Hippocampal formation (tissue), 2 donors: Measurements from ENCODE around the gene ATR.

Source experiments
- DNase-seq, 2 donors: peaks; one replicate each; lab custom pipeline; 2025; lab: John Stamatoyannopoulos, UW

ATR gene

DNA sequence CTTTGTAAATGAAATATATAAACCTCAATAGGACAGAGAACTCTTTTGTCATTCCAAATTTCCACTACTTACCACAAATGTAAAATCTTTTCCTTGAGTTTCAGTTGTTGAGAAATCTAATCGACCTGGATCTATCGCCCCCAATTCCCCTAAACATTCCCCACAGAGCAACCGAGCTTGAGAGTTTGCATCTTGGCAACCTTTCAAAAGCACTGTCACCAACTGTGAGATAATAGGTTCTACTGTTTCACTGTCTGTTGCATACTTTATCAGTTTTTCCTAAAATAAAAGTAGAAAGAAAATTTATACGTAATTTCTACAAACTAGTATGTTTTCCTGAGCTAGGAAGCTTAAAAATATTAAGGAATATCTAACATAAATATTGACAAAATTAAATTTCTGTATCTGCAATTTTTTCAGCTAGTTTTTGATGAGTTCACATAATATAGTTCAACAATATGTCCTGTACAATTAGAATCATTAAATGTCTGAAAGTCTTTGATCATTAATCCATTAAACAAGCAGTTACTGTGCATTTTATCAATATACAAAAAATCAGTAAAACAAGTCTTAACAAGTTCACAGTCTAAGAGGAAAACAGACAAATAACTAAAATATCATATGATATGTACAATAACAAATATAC lies 54.5 kb downstream of the ATR start:
- DNase-seq, result no peak

DNA sequence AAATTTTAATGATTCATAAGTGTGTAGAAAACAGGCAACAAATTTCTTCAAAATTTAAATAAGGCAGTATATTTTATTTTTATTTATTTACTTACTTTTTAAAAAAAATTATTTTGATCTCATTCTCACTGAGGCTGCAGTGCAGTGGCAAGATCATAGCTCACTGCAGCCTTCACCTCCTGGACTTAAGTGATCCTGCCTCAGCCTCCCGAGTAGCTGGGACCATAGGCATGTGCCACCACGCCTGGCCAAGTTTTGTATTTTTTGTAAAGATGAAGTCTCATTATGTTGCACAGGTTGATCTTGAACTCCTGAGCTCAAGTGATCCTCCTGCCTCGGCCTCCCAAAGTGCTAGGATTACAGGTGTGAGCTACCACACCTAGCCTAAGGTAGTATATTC lies 69.5 kb downstream of the ATR start:
- no peak for DNase-seq

DNA sequence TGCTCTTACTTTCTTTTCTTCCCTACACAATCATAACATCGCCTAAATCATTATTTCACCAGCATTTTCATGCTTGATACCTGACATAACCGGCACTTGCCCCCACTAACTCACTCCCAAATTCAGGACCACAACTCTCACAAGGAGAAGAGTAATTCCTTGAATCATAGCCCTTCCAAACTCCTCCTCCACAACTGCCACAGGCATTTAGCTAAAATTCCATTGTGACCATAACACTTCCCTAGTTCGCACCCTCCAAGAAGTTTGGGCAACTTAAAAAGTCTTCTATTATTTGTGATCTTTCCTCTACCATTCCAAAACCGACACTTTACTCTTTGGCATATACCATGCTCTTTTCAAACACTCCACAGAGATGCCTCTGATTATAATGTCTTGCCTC lies 71.3 kb downstream of the ATR start:
- DNase-seq, result no peak

DNA sequence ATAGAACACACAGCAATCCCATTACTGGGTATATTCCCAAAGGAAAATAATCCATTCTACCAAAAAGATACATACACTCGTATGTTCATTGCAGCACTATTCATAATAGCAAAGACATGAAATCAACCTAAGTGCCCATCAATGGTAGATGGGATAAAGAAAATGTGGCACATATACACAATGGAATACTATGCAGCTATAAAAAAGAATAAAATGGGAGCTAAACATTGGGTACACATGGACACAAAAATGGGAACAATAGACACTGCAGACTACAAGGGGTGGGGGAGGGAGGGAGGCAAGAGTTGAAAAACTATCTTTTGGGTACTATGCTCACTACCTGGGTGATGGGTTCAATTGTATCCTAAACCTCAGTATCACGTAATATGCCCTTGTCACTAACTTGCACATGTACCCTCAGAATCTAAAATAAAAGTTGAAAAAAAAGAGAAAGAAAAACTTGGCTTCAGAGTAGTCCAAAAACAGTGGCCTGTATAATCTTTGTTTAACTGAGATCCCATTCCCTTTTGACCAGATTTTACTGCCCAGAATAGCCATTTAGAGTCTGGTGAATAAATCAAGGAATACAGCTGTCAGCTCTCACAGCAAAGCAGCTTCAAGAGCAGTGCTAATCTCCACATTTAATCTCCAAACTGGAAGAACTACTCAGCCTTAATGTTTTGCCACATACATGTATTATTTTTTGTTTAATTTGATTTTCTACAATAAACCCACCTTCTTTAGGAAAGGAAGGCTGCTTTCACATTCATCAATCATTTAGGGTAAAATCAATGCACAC lies 76.1 kb downstream of the ATR start:
- DNase-seq, result no peak

DNA sequence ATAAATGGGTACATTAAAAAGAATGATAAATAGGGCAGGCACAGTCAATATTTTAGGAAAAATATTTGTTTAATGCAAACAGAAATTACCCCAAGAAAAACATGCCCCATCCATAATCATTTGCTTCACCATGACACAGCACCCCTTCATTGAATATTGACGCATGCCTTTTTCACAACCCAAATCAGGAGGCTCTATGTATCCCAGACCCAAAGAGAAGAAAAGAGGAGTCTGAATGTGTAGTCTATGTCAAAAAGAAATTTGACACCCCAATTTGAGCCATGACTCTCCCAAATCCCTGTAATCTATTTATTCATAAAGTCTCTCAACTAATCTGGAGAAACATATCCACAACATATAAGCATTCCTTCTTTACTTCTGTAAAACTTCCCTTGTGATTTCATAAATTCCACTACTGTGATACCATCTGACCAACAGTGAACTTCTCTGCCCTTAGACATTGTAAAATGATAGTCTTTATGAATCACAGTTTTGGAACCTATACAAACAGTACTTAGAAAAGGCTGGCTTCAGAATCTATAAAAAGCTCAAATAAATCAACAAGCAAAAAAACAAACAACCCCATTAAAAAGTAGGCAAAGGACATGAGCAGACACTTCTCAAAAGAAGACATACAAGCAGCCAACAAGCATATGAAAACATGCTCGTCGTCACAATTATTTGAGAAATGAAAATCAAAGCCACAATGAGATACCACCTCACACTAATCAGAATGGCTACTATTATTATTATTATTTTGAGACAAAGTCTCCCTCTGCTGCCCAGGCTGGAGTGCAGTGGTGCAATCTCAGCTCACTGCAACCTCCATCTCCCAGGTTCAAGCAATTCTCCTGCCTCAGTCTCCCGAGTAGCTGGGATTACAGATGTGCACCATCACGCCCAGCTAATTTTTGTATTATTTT lies 77.3 kb downstream of the ATR start:
- no peak for DNase-seq

DNA sequence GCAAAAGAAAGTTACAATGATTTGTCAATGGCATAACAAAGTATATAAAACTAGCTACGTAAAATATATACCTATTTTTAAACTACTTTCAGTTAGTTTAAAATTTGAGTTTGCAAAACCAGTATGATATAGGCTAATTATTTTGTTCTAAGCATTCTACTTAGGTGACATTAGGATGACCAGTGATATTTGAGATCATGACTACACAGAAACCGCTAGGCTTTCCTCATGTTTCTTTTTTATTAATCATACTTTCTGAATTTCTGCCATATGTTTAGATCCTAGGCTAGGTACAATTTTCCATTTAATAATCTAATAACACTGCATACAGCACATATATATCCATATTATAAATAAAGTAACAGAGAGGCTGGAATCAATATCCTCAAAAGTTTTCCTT lies 78.3 kb downstream of the ATR start:
- no peak for DNase-seq

DNA sequence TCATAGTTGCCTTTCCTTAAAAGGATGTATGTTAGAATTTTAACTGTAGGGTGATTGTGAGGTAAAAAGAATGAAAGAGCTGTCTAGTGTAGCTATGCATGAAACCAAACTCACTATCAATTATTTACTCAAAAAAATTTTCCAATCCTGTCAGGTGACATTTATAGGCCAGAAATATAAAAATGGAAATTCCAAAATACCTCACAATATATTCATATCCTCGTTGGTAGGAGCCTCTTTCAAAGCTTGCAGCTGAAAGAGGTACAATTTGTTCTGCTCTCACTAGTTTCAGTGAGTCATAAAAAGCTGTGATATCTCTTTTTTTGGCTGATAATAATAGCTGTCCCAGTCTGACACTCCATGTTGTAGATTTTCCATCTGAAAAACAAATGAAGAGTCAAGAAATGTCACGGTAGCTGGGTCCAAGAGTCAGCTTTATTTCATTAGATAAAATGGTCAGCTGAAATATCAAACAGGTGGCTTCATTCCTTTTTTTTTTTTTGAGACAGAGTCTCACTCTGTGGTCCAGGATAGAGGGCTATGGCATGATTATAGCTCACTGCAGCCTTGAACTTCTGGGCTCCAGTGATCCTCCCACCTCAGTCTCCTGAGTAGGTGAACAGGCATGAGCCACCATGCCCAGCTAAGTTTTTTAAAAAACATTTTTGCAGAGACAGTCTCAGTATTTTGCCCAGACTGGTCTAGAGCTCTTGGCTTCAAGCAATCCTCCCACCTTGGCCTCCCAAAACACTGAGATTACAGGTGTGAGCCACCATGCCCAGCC lies 79.9 kb downstream of the ATR start:
- DNase-seq, result no peak

DNA sequence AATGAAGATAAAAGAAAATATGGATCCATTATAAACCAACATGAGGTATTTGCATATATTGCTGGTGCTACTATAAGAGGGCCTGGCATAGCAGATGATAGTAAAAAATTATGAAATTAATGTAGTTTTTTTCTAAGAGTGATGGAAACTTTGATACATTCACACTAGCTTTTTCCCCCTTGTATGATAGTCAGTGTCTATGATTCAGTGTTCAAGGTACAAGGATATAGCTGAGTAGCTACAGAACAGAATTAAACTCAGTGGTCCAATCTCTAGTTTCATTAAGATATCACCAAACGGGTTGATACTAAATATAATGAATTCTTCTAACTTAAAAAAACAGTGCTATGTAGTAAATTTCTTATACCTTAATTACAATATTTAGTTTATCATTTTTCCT lies 80.8 kb downstream of the ATR start:
- DNase-seq, result no peak

DNA sequence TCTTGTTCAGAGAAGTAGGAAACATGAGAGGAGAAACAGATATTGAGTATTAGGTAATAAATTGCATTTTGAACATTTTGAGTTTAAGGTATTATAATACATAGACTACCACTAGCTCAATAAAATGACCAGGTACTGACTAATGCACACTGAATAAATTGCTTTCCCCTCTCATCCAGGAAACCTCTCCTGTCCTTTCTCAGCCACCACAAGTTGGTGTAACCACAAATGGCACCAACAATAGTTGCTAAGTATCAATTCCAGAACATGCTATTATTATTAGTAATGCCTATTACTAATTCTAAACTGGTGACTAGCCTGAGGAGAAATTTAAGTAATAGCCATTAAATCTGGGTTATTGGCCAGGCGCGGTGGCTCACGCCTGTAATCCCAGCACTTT lies 83.4 kb downstream of the ATR start:
- DNase-seq, result no peak

DNA sequence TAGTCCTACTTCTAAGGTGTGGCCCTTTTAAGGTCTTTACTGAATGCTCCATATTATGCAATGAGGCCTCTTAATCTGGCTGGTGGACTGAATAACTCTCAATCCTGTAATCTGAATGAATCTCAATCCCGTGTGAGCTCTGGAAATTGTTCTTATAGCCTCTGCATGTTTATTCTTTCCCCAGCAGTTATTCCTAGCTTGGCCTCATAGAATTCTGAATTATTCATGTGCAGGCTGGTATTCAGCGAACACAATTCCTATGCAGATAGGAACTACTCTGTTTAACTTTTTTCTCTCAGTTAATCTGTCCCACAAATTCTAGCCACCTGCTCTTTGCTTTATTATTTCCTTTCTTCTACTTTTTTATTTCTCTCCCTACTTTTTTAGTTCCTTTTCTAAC lies 86.3 kb downstream of the ATR start:
- no peak for DNase-seq

DNA sequence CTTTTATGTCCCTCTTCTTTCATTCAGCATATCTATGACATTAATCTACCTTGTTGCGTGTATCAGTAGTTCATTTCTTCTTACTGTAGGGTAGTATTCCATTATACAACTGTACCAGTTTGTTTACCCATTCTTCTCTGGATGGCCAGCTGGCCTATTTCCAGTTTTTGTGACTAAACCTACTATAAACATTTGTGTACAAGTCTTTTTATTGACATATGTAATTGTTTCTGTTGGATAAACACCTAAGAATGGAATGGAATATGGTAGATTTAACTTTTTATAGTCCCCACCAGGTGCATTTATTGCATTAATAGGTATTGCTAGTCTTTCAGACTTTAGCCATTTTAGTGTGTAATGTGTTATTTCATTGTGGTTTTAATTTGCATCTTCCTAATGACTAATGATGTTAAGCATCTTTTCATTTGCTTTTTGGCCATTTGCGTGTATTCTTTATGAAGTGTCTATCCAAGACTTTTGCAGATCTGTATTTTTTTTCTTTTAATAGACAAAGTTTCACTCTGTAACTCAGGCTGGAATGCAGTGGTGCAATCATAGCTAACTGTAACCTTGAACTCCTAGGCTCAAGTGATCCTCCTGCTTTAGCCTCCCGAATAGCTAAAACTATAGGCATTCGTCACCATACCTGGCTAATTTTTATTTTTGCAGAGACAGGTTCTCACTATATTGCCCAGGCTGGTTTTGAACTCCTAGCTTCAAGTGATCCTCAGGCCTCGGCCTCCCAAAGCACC lies 88.8 kb downstream of the ATR start:
- DNase-seq, result no peak

DNA sequence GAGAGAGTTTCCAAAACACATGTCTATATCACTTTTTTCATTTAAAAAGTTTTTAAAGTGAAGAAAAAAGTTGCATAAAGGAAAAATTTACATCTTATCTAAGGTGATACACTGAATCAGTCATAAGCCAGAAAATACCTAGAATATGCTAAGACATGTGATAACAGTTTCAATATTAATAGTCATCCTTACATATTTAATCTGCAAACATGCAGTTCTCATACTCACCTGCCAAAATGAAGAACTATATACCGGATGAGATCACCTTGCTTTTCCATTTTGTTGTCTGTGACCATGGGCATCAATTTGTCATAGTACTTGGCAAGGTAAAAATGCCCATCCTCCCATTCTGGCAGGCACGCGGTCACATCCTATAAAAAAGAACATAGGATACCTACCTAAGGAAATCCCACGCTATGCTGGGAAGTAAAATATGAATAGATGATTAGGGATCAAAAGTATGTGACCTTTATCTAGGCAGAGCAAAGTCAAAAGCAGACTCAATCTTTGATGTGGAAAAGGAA lies 93.6 kb downstream of the ATR start:
- no peak for DNase-seq

DNA sequence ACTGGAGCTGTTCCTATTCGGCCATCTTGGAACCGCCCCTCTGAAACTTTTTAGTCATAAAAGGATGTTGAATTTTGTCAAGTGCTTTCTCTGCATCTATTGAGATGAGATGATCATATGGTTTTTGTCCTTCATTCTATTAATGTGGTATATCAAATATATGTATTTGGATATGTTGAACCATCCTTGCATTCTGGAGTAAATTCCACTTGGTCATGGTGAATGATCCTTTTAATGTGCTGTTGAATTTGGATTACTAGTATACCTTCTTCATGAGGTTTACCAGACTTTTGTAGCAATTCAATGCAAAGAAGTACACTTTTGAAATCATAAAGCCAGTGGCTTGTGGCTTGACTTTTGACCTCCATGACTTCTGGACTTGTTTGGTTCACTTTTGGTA lies 97.3 kb downstream of the ATR start:
- DNase-seq, result no peak

DNA sequence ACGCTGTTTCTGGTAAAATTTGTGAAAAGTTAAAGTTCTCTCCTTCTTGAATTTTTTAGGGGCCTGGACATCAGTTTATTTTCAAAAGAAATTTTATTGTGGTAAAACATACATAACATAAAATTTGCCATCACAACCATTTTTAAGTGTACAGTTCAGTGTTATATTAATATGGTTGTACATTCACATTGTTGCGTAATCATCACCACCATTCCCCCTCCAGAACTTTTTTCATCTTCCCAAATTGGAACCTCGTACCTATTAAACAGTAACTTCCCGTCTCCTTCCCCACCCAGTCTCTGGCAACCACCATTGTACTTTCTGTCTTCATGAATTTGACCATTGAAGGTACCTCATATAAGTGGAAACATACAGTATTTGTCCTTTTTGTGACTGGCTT lies 107.7 kb downstream of the ATR start:
- no peak for DNase-seq

DNA sequence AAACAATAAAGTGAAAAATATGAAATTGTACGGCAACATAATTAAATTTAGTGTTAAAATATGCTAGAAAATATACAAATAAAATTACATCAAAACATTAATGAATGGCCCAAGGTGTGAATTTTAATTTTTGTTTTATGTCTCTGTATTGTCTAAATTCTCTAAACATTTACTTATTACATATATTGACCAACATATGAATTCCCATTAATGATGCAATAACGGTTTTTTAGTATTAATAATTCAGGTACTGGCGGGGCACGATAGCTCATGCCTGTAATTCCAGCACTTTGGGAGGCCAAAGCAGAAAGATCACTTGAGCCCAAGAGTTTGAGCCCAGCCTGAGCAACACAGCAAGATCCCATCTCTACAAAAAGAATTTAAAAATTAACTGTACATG lies 110.1 kb downstream of the ATR start:
- no peak for DNase-seq

DNA sequence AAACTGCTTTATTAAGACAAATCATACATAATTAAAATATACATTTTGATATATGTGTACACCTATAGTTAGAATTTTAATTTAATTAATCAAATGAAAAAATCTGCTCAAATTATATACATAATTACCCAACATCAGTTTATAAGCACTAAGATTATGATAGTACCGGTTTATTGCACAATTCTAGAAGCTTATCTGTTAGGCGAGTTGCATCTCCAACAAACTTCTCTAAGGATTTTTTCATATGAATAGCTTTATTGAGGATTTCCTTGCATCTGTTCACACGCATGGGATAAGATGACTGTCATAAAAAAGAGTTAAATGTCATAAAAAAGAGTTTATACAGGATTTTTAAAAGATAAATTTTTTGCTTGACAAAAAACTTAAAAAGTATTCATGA lies 110.8 kb downstream of the ATR start:
- DNase-seq, result no peak

DNA sequence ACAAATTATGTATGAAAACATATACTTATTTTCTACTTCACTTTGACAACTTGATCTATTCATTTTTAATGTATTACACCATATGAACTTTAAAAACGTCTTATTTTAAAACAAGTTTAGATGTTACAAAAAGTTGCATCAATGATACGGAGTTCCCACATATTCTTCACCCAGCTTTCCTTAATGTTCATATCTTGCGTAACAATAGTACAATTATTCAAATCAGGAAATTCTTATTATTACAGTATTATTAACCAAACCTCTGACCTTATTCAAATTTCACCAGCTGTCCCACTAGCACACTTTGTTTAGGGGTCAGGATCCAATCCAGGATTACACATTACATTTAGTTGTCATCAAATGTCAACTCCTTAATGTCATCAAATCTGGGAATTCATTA lies 117.8 kb downstream of the ATR start:
- no peak for DNase-seq

DNA sequence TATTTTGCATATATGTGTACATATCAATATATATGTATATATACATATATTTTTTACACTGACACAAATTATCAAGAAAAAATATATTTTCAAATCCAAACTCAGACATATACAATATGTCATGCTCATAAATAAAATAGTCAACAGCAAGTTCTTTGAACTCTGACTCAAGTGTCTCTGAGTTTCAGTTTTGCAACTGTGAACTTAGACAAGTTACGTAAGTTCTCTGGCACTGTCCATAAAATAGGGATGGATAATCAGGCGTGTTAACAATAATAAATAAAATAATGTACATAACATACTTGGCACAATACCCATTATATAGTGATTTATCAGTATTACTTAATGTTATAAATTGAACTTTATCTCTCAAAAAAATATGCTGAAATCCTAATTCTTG lies 118.6 kb downstream of the ATR start:
- no peak for DNase-seq

DNA sequence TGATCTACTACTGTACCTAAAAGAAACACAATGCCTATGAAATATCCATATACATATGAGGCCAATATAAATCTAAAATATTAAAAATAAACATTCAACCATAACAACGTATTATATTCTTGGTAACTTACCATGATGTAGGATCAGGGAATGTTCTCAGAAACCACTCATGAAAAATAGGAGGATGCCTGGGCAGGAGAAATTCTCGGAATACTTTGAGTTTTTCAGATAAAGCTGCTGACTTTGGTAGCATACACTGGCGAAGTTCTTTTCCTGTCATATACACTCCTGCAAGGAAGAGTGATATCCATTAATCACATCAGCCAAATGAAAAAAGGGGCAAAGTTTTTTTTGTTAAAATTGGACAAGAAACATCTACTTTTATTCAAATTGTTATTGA lies 119.4 kb downstream of the ATR start:
- no peak for DNase-seq

DNA sequence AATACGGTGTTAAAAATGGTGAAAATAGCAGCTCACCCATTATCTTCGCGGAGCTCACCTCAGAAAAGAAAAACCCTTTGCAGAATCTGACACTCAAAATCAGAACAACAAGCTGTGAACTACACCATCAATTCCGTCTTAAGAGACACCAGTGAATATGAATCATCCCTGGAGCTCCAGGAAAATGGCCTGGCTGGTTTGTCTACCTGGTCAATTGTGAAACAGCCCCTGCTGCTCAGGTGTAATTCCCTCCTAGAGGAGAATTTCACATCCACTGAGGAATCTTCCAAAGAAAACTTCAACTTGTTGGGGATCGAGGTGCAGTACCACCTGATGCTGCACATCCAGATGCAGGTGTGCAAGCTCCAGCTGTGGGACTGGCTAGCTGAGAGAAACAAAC lies 127.7 kb downstream of the ATR start:
- DNase-seq, result no peak

DNA sequence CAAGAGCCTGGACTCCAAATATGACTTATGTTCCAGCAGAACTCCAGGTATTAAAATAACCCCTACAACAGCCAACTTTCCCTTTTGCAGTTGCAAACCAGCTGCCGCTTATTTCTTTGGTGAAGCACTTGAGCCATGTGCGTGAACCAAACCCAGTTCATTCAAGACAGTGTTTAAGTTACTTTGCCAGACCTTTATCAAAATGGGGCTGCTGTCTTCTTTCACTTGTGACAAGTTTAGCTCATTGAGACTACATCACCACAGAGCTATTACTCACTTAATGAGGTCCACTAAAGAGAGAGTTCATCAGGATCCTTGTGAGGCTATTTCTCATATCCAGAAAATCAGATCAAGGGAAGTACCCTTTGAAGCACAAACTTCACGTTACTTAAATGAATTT lies 128.3 kb downstream of the ATR start:
- DNase-seq, result no peak
